Left kidney (tissue), 2 donors: ENCODE data around the gene ADGRG4. TPM values are rescaled to one million over a fixed set of nuclear protein-coding genes. Genes with fewer than 3 reads are reported as not detected.
"Not testable (repeated sequence)": the region's sequence is repeated elsewhere in the genome, so short reads cannot be mapped to it uniquely, and the experiment has no call there.

Experiments
- DNase-seq: peaks from one replicate; pipeline ENCODE4 v3.0.0-alpha.2; 2013
- polyA plus RNA-seq: library from polyadenylated mRNA; unstranded; fragments of 120-200 nt; gene quantifications from one replicate; pipeline ENCODE4 v1.2.1, GENCODE V29; 2013; ENCODE audit not compliant: insufficient read length

Gene ADGRG4
- polyA plus RNA-seq, 1 donor = not detected

DNA sequence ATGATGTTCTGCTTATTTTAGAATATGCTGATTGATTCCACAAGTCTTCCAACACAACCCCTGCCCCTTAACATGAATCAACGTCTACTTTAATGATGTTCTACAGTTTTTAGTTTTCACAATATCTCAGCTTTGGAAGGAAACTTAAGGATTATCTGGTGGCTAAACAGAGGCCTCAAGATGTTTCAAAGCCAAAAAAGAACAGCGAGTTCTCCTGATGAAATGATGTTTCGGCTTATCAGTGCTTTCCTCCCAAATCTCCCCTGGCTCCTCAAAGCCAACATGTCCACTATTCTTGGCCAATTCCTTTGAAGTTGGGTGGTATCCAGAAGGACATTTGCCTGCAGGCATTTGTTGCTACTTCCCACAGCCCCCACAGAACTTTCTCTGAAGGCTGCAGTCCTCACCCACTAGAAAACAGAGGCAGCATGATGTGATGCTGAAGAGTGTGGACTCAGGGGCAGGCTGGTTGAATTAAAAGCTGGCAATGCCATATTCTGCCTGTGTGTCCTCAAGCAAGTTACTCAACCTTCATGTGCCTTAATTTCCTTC is 87.3 kb downstream of the ADGRG4 start:
- no peak for DNase-seq

DNA sequence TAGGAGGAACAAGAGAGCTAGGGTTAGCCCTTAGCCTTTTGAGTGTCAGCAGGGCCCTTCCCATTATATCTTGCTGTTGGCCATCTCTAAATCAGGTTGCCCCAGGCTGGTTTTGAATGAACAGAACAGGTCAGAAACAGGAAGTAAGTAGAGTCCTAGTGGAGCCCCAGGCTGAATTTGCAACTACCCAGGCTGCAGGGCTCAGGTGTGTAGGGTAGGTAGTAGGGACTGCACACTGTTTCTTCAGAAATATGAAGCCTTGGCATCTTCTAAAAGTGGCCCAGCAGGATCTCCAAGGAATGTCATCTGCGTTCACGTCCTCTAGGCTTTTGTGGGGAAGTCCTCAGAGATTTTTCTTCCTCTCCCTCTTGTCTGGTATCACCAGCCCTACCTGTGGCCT is 90.2 kb downstream of the ADGRG4 start:
- DNase-seq = no peak

DNA sequence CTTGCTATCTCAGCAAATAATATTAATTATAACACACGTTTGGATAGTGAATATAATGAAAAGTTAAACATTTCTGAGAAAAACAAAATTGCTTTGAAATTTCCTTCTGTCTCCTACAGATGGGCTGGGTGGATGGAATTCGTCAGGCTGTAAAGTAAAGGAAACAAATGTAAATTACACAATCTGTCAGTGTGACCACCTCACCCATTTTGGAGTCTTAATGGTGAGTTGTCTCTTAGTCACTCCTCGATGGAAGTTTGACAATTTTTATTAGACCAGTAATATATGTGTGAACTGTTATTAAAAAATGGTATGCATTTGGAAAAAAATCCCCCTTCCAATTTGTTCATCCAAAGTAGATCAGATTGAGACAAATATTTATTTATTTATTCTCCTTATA is 94.5 kb downstream of the ADGRG4 start:
- no peak for DNase-seq

DNA sequence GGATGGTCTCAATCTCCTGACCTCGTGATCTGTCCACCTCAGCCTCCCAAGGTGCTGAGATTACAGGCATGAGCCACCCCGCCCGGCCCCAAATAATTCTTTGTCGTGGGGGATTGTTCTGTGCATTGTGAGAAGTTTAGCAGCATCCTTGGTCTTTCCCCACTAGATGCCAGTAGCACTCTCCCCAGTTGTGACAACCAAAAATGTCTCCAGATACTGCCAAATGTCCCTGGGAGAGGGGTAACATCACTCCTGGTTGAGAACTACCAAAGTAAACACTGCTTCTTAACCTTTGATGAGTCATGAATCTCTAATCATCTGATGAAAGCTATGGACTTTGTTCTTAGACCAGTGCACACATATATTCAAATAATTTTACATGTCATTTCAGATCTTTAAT is 96.2 kb downstream of the ADGRG4 start:
- DNase-seq = no peak

DNA sequence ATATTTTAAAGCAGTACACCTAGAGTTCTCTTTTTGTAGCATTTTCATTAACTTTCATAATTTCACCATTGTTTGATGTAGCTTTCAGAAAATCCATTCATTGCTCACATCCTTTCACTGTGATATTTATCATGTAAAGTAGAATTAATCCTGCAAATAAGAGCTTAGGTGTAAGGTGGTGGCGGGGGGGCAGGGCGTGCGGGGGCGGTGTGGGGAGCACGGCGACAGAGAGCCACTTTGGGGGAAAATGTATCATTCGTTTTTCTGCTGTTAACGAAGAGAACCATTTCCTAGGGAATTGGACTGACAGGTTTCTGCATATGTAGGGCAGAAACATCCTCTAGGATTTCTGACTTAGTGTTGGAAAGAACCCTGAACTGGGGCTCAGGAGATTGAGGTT is 104.4 kb downstream of the ADGRG4 start:
- DNase-seq = no peak

DNA sequence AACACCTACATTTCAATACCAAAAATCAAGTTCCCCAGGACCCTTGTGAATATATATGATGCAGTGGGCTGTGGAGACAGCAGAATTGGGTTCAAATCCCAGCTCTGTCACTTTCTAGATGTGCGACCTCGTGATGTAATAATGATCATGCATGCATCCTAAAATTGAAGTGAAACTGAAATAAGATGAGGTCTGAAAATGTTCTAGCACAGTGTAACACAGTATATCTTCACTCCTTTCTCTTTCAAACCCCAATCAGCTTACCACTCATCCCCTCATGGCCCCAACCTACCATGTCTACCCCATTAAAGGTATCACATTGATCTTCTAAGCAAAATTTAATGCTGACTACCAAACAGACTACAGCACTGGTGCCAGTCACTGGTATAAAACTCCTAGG is 117.0 kb downstream of the ADGRG4 start:
- DNase-seq = no peak

DNA sequence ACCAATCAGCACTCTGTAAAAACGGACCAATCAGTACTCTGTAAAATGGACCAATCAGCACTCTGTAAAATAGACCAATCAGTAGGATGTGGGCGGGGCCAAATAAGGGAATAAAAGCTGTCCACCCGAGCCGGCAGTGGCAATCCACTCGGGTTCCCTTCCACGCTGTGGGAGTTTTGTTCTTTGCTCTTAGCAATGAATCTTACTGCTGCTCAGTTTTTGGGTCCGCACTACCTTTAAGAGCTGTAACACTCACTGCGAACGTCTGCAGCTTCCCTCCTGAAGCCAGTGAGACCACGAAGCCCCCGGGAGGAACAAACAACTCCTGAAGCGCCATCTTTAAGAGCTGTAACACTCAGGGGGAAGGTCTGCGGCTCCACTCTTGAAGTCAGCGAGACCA is 120.6 kb downstream of the ADGRG4 start:
- DNase-seq = no peak

DNA sequence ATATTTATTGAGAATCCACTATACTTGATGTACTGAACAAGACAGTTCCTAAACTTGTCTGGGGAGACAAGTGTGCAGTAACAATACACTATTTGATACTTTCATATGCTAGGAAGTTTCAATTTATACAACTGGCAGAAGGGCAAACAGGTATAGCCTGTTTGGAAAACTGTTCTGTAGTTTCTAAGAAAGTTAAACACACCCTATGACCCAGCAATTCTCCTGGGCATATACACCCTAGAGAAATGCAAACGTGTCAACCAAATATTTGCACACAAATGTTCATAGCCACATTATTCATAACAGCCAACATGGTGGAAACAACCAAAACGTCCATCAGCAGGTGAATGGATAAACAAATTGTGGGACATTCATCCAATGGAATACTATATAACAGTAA is 123.0 kb downstream of the ADGRG4 start:
- no peak for DNase-seq

DNA sequence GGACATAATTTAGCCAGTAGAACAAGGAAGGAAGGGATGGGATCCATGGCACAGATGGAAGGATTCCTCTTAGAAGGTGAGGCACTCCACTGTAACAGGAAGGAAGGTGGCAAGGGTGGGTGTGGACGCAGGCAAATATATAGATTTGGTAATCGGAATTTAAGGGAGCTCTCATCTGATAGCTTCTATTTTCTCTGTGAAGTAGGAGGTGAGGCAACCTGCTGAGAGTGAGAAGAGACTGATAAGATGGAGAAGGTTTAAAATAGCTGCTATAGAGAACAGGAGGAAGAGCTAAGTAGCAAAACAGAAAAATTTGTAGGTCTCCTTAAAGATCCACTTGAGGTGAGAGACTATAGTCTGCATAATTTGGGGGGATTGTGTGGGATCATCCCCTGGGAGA is 125.2 kb downstream of the ADGRG4 start:
- no peak for DNase-seq

DNA sequence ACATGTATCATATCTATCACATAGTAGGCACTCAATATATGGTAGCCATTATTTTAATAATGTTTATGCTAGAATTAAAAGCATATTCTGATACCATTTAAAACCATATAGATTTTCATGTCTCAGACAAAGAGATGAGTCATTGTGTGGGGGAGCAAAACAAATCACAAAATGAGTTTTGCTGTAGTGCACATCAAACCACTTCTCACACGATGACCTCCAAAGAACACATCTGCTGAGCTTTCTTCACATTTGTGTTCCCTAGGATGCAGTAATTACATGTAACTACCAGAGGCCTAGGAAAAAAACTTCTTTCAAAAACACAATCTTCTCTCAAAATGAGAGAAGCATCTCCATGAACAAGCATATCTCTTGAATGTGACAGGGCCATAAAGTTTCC is 130.9 kb downstream of the ADGRG4 start:
- DNase-seq = no peak

DNA sequence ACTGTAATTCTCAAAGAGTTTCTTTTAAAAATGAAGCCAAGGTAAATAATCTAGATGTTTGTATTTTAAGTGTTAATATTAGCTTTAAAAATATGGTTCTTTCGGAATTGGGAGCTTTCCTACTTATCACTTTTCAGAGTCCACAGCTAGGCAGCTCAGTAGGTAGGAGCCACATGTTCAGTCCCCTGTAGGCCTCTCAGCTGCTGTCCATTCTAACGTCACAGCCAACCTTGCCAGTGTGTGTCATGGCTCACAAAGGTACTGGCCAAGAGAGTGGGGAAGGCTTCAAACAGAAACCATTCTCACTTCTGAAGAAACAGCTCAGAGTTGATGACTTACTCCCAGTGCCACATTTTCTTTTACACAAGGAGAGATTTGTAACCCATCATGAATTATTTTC is 137.0 kb downstream of the ADGRG4 start:
- DNase-seq = no peak

DNA sequence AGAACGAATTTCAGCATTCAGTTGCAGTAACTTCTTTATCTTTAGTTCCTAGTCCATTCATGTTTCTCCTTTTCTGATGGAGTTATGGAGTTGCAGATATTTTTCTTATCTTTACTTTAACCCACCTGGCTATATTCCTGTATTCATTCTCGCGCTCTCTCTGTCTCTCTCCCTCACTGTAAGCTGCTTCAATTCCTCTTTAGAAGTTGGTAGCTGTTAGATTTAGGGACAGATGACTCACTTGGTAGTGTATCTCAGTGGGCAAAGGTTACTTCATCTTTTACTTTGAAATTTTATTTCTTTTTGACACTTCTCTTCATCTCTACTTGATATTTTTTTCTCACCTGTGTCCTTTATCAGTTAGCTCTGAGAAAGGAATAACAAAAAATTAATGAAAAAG is 137.4 kb downstream of the ADGRG4 start:
- no peak for DNase-seq

DNA sequence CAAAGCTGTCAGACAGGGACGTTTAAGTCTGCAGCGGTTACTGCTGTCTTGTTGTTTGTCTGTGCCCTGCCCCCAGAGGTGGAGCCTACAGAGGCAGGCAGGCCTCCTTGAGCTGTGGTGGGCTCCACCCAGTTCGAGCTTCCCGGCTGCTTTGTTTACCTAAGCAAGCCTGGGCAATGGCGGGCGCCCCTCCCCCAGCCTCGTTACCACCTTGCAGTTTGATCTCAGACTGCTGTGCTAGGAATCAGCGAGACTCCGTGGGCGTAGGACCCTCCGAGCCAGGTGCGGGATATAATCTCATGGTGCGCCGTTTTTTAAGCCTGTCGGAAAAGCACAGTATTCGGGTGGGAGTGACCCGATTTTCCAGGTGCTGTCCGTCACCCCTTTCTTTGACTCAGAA is 144.9 kb downstream of the ADGRG4 start:
- DNase-seq = not testable (repeated sequence)

DNA sequence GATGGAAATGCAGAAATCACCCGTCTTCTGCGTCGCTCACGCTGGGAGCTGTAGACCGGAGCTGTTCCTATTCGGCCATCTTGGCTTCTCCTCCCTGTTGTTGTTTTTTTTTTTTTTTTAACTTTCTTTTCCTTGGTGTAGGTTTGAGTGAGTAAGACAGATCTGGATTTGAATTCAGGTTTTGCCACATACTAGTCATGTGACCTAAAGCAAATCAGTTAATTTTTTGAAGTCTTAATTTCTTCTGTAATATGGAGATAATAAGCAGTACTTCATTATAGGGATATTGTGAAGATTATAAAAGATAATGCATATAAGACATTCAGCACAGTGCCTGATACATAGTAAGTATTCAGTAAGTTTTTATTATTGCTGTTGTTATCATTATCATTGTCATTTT is 145.4 kb downstream of the ADGRG4 start:
- DNase-seq = no peak

DNA sequence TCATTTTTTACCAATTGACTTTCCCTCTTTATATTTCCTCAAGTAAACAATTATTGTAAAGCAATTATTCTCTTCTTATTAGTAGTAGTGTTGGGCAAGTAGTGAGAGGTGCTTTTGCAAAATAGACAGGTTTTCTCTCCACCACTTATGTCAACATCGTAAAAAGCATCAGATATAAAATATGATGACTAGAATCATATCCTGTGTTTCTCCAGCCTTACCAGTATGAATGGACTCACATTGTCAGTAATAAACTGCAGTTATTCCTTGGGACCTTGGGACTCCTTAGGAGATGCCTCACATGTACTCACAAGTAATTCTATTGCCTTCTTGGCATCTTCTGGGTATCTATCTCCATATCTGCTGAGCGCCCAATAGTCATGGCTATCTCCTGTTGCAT is 146.5 kb downstream of the ADGRG4 start:
- no peak for DNase-seq

DNA sequence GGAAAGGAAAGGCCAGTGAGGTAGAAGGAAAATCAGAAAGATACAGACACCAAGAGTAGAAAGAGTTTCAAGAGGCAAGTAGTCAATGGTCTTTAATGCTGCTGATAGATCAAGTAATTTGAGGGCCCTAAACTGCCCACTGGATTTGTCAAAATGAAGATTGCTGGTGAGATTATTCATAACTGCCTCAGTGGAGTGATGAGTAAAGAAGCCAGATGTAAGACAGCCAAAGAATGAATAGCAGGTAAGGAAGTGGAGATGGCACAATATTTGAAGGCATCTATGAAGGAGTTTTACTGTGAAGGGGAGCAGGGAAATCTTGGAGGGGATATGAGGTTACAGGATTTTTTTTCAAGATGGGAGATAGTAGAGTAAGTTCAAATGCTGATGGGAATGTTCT is 147.2 kb downstream of the ADGRG4 start:
- no peak for DNase-seq

DNA sequence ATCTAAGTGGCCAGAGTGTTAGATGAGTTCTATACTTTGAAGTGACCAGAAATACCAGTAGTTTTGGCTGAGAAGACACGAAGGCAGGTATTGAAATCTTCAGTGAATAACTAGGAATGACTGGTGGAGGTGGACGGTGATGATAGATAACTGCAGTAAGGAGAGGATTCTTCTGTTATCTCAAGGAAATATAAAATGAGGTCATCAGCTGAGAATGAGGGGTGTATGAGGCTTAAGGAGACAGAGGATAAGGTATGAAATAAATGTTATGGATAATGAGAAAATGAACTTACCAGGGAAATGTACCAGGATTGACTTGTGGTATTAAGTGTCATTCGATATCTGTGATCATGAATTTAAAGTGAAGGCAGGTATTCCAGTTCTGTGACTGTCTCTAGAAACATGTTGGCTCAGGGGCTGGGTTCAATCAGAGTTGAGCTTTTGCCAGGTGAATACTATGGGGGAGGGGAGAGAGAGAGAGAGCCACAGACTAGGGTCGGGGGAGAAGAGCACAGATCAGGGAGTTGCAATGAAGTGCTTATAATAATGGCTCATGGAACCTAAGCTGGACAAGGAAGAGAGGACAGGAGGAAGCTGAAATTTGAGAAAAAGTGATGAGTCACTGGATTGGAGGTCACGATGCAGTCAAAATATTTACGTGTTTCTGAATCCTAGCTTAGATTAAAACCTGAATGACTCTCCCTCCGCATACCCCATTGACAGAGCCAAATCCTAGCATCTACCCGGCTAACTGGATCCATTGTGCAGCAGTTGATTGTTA is 149.5 kb downstream of the ADGRG4 start:
- no peak for DNase-seq

DNA sequence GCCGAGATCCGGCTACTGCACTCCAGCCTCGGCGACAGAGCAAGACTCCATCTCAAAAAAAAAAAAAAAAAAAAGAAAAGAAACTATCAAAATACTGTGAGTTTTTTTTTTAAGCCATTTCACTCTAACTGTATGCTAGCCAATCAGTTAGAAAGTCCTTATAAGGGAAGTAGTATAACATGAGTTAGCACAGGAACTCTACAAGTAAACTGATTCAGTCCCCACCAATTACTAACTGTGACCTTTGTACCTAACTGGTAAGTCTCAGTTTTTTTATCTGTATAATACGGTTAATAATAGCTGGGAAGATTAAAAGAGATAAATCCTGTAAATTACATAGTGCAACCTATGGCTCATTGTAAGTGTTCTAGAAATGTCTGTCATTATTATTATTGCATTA is 151.9 kb downstream of the ADGRG4 start:
- DNase-seq = no peak

DNA sequence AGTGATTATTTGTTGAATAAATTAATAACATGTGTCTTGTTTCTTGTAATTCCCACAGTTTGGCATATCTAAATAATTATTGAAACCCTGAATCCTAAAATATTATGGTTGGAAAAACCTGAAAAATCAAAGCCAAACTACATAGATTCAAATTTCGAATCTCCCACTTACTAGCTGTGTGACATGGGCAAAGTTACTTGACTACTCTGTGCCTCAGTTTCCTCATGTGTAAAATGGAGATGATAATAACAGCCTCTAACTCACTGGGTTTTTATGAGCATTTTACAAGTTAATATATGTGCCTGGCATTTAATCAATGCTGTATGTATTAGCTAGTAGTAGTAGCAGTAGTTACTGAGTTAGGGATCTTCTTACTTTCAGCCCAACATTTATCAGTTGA is 152.4 kb downstream of the ADGRG4 start:
- no peak for DNase-seq

DNA sequence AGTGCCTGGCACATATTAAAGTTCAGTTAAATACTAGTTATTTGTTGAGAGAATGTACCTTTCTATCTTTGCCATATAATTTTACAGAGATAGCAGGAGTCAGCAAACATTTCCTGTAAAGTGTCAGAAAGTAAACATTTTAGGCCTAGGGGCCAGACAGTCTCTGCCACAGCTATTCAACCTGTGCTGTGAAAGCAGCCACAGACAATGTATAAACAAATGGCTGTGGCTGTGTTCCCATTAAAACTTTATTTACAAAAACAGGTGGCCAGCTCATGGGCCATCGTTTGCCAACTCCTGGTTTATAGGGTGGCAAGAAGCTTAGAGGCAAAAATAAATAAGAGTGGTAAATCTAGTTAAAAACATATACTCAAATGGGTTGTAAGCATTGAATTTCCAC is 153.0 kb downstream of the ADGRG4 start:
- DNase-seq = no peak

DNA sequence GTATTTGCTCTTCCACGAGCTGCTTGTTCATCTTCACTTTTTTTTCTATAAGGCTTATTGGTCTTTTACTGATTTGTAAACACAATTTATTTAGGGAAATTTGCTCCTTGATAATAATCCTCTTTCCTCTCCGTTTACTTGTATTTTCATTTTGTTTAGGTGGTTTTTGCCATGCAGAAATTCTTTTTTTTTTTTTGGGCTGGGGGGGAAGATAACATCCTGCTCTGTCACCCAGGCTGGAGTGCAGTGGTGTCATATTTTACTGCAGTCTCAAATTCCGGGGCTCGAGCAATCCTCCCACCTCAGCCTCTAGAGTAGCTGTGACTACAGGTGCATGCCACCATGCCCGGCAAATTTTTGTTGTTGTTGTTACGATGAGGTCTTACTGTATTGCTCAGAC is 155.4 kb downstream of the ADGRG4 start:
- no peak for DNase-seq

DNA sequence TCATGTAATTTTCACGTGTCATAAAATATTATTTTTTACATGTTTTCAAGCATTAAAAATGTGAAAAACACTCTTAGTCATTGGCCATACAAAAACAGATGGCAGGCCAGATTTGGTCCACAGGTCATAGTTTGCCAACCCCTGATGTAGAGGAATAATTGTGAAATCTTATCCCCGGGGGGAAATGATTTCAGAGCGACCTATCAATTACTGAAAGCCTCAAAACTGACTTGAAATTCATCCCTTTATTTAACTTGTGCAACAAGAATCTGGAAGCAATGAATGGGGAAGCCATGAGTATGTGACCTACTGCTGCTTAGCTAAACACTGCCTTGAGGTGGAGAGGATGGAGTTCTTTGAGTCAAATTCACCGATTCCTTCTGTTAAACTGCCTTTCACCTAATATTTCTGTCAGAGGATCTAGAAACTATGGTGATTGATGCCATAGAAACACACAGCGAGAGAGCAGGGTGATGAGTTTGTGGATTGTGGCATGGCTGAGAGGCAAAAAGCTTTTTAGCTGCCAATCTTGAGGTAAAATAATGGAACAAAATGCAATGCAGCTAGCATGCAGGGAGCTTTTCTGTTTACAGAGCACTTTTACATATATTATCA is 156.6 kb downstream of the ADGRG4 start:
- no peak for DNase-seq

DNA sequence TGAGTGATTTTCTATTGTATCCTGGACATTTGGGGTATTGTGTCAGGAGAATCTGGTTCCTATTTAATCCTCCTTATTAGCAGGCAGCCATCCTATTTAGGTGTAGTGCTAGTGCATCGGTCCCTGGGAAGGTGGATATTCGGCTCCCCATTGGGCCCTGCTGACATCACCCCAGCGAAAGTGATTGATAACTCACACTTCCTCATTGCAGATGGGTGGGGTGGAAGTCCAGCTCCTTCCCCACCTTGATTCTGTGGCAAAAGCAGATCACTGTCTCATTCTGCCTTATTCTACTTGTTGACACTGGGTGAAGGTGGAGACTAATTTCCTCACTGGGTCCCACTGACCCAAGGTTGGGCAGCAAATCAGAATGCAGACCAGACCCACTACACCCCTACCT is 163.8 kb downstream of the ADGRG4 start:
- DNase-seq = no peak
